HG03064 (cell line): ENCODE results near the gene CRHR1.

Experiments used
- ATAC-seq: cut with Tn5 transposase; IDR thresholded peaks from one replicate; pipeline ENCODE4 v1.9.1; 2021; ENCODE audit warnings: low read depth; ENCODE audit not compliant: unreplicated experiment

CRHR1 gene

GRCh38 chr17:45787044-45787443 lies 2.9 kb downstream of the CRHR1 start:
- ATAC-seq = no peak

GRCh38 chr17:45787656-45788055 lies 3.5 kb downstream of the CRHR1 start:
- no peak for ATAC-seq

GRCh38 chr17:45788057-45788456 lies 3.9 kb downstream of the CRHR1 start:
- no peak for ATAC-seq

- ATAC-seq = no peak
Measured at GRCh38 chr17:45789874-45790273, 5.8 kb downstream of the CRHR1 start.

GRCh38 chr17:45790296-45790922 lies 6.3 kb downstream of the CRHR1 start:
- ATAC-seq = no peak

- ATAC-seq = no peak
Measured at GRCh38 chr17:45791041-45791582, 7.0 kb downstream of the CRHR1 start.

GRCh38 chr17:45791935-45792334 lies 7.8 kb downstream of the CRHR1 start:
- ATAC-seq = no peak

- ATAC-seq = no peak
Measured at GRCh38 chr17:45792437-45792836, 8.3 kb downstream of the CRHR1 start.

- ATAC-seq = no peak
Measured at GRCh38 chr17:45792995-45793755, 9.1 kb downstream of the CRHR1 start.

GRCh38 chr17:45793999-45794540 lies 9.9 kb downstream of the CRHR1 start:
- no peak for ATAC-seq

- ATAC-seq = no peak
Measured at GRCh38 chr17:45794840-45795239, 10.7 kb downstream of the CRHR1 start.

GRCh38 chr17:45800816-45801215 lies 16.7 kb downstream of the CRHR1 start:
- no peak for ATAC-seq

GRCh38 chr17:45801421-45801820 lies 17.3 kb downstream of the CRHR1 start:
- no peak for ATAC-seq

GRCh38 chr17:45808845-45809244 lies 24.7 kb downstream of the CRHR1 start:
- ATAC-seq = no peak

- ATAC-seq = no peak
Measured at GRCh38 chr17:45809499-45809898, 25.4 kb downstream of the CRHR1 start.

GRCh38 chr17:45812102-45812501 lies 28.0 kb downstream of the CRHR1 start:
- no peak for ATAC-seq

- ATAC-seq = no peak
Measured at GRCh38 chr17:45813048-45813725, 29.1 kb downstream of the CRHR1 start.

- no peak for ATAC-seq
Measured at GRCh38 chr17:45814622-45815606, 30.8 kb downstream of the CRHR1 start.

- ATAC-seq = no peak
Measured at GRCh38 chr17:45815752-45816151, 31.6 kb downstream of the CRHR1 start.

- no peak for ATAC-seq
Measured at GRCh38 chr17:45818041-45818440, 33.9 kb downstream of the CRHR1 start.
